GM15510 (cell line): ENCODE measurements around the gene OR13H1.

Experiments used
- POLR2A ChIP-seq: IDR thresholded peaks from 3 replicates; pipeline ENCODE4 v1.6.1; 2011; ENCODE audit warnings: borderline replicate concordance; ENCODE audit not compliant: insufficient read length; ENCODE audit errors: extremely low read depth

The OR13H1 gene, protein sequence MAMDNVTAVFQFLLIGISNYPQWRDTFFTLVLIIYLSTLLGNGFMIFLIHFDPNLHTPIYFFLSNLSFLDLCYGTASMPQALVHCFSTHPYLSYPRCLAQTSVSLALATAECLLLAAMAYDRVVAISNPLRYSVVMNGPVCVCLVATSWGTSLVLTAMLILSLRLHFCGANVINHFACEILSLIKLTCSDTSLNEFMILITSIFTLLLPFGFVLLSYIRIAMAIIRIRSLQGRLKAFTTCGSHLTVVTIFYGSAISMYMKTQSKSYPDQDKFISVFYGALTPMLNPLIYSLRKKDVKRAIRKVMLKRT

DNA sequence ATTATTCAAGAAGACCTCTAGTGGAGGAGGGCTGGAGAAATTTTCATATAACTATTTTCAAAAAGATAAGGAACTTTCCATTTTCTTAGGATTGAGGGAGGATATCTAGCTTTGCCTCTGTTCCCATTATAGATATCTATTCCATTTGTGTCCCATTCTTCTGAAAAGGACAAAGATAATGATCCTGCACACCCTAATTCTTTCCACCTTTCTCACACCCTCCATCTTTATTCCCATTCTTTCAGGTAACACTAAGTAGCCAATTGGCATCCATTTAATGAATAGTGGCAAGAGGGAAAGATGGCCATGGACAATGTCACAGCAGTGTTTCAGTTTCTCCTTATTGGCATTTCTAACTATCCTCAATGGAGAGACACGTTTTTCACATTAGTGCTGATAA, at the start of gene OR13H1:
Gene OR13H1, plus strand, starts transcription at position 301 of the 400 bp plus-strand sequence. Its CDS starts 0 bp downstream, at position 301.
- no peak for TF ChIP-seq POLR2A

- no peak for TF ChIP-seq POLR2A
Observed at GRCh38 chrX:131513159-131513914, 30.5 kb upstream of the OR13H1 start.

DNA sequence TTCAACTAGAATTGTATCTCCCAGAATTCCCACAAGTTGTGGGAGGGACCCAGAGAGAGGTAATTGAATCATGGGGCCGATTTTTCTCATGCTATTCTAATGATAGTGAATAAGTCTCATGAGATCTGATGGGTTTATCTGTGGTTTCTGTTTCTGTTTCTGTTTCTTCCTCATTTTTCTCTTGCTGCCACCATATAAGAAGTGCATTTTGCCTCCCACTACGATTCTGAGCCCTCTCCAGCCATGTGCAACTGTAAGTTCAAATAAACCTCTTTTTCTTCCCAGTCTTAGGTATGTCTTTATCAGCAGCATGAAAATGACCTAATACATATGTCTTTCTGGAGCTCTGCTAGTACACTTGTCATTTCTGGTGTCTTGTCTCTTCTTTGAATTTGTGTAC, 22.1 kb upstream of the OR13H1 start:
- no peak for TF ChIP-seq POLR2A

GRCh38 chrX:131544218-131544617, 344 bp downstream of the OR13H1 start:
- no peak for TF ChIP-seq POLR2A

DNA sequence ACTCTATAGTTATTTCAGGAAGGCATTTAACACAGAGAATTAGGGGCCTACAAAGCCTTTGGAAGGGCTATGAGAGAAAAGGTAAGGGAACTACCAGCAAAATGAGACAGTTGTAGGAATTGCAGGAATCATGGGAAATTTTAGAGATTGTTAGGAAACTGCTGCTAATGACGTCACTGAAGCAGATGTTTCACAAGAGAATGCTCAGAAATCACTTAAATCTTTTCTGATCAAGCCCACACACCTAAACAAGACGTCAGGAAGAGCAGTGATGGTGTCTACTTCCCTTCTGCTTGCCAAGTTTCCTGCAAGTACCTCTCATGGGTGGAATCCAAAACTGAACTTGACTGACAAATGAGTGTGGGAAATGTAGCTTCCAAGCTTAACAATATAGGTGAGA, 5.1 kb downstream of the OR13H1 start:
- TF ChIP-seq POLR2A = no peak

GRCh38 chrX:131558562-131558961, 14.7 kb downstream of the OR13H1 start:
- TF ChIP-seq POLR2A = no peak

DNA sequence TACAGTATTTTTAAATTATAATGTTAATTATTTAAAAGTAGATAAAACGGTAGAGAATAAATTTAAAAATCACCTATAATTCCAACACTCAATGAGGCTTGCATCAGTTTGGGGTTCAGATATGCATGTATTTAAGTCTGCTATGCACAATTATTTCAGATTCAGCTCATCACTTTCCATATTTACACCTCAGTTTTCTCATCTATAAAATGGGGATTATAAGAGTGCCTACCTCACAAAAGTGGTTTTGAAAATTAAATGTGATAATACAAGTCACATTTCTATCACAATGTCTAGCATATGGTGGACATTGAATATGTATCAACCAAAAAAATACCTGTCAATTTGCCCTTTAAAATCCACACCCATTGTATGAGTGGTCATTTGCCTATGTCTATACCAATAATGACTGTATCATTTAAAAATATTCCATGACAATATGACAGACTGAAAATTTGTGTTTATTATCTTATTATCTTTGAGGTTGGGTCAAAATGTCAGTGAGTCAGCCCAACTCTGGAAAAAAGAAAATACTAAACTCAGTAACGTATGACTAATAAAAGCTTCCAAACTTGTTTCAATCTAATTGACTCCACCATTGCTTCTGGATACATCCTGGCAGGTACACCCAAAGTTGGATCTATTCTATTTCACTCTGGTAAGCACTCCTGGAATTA, 20.8 kb downstream of the OR13H1 start:
- TF ChIP-seq POLR2A = no peak

DNA sequence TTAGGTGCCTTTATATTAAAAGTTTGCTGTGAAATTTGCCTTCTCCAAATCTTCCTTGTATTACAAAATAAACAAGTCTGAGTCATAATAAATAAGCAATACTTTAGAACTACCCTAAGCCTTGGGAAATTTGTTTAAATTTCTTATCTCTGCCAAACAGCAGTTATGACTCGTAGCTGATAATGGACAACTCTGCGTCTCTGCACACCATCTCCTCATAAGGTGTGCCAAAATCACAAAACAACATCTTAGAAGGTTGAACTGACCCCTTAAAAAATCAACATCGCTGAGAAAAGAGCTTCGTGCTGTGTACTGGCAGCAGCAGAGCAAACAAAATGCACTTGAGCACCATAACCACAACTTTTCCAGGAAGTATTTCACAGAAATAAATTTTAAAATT, 22.0 kb downstream of the OR13H1 start:
- no peak for TF ChIP-seq POLR2A

DNA sequence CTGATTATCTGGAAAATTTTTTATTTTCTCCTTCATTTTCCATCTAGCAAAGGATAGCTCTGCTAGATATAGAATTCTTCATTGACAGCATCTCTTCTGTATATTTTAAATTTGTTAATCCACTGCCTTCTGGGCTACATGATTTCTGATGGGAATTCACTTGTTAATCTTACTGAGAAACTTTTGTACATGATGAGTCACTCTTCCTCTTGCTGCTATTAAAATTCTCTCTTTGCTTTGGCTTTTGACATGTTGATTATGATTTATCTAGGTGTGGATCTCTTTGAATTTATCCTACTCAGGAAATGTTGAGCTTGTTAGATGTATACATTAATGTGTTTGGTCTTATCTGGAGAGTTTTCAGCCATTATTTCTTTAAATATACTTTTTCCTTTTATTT, 27.5 kb downstream of the OR13H1 start:
- no peak for TF ChIP-seq POLR2A

DNA sequence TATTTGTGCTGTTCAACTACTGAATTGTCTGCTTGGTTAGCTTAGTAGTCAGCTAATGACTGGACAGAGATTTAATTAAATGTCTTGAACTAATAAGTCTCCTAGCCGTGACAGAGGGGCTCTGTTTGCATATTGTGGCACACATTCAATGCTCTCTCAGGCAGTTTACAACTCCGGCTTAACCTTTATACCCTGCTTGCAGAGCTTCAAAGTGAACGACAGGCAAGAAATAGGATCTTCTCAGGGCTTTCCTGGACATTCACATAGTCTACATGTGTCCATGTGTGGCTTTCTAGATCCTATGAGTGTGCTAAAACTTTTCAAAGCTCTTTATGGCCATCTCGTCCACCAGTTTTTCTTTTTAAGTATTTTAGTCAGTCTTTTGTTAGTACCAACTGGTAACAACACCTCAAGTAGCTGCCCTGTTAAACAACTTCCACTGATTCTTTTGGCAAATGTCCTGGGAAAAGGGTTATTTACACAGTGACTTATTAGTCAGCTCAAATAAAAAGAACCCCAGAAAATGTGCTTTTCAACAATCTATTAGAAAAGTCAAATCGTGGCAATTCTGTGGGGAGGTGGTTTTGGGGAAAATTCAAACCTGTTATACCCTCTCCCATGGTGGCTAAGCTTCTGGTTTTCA, 28.6 kb downstream of the OR13H1 start:
- TF ChIP-seq POLR2A = no peak

- TF ChIP-seq POLR2A = no peak
Observed at GRCh38 chrX:131577413-131577812, 33.5 kb downstream of the OR13H1 start.

GRCh38 chrX:131577999-131578734, 34.3 kb downstream of the OR13H1 start:
- no peak for TF ChIP-seq POLR2A

GRCh38 chrX:131588995-131589394, 45.1 kb downstream of the OR13H1 start:
- TF ChIP-seq POLR2A = no peak
